ENCODE measurements around the gene IFFO2.
A peak's percentile ranks its signal among the peaks of the same experiment; 100 is the strongest.

Gene IFFO2

DNA sequence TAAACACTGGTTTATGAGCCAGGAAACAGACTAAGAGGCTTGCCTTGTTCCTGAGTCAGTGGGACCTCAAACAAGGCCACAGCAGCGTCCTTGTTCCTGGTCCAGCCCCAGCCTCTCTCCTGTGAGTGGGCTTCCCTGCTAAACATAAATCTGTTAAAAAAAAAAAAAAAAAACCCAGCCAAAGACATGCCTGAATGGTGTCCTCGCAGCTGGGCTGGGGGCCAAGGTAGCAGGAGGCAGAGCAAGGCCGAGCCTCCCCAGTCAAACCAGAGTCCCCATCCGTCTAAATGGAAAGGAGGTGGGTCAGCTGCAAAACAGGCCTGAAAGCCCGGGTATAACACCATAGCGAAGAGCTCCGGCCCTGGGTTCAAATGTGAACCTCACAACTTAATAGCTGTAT is 18.1 kb upstream of the IFFO2 start:
- TF ChIP-seq, protein P1, sequence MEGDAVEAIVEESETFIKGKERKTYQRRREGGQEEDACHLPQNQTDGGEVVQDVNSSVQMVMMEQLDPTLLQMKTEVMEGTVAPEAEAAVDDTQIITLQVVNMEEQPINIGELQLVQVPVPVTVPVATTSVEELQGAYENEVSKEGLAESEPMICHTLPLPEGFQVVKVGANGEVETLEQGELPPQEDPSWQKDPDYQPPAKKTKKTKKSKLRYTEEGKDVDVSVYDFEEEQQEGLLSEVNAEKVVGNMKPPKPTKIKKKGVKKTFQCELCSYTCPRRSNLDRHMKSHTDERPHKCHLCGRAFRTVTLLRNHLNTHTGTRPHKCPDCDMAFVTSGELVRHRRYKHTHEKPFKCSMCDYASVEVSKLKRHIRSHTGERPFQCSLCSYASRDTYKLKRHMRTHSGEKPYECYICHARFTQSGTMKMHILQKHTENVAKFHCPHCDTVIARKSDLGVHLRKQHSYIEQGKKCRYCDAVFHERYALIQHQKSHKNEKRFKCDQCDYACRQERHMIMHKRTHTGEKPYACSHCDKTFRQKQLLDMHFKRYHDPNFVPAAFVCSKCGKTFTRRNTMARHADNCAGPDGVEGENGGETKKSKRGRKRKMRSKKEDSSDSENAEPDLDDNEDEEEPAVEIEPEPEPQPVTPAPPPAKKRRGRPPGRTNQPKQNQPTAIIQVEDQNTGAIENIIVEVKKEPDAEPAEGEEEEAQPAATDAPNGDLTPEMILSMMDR (IDR thresholded peaks at IDR 0.05; ENCODE audit: control insufficient read depth, insufficient read depth, low read depth, low read length, missing control alignments), result no peak
- H3K4me3 ChIP-seq (ENCODE audit: control insufficient read depth, low read depth, low read length), result no peak overlapping the region
- DNase-seq (ENCODE audit: low read depth), result no peak

DNA sequence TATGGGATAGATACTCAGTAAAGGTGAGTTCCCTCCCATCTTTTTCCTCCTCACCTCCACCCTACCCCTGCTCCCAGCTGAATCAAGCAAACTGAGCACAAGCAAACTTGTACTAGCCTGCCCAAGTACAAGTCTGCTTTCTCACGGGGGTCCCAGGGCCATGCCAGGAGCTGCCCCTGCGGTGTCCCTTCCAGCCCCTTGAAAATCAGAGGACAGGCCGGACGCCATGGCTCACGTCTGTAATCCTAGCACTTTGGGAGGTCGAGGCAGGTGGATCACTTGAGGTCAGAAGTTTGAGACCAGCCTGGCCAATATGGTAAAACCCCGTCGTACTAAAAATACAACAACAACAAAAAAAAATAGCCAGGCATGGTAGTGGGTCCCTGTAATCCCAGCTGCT is 17.5 kb upstream of the IFFO2 start:
- H3K4me3 ChIP-seq (ENCODE audit: control insufficient read depth, low read depth, low read length), result no peak overlapping the region
- TF ChIP-seq, protein P1 (IDR thresholded peaks at IDR 0.05; ENCODE audit: control insufficient read depth, insufficient read depth, low read depth, low read length, missing control alignments), result no peak
- no peak for DNase-seq (ENCODE audit: low read depth)

DNA sequence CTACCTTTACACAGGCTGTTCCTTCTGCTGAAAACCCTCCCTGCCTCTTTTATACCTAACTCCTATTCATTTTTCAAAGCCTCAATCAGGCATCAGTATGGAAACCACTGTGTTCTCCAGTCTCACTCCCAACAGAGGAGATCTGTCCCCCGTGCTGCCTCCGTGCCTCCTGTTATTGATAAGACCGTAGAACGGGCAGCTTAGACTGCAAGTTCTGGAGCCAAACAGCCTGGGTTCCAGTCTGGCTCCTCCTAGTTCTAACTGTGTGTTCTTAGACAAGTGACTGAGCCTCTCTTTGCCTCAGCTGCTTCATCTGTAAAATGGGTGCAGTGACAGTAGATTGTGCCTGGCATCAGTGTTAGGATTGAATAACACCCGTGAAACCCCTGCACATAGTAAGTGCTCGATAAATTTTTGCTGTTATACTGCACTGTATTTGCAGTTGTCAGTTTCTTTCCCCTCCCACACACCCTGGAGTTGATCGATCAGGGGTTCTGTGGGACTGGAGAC is 17.0 kb upstream of the IFFO2 start:
- no peak for DNase-seq (ENCODE audit: low read depth)
- TF ChIP-seq, protein P1 (IDR thresholded peaks at IDR 0.05; ENCODE audit: control insufficient read depth, insufficient read depth, low read depth, low read length, missing control alignments), result no peak
- H3K4me3 ChIP-seq (ENCODE audit: control insufficient read depth, low read depth, low read length), result no peak overlapping the region

DNA sequence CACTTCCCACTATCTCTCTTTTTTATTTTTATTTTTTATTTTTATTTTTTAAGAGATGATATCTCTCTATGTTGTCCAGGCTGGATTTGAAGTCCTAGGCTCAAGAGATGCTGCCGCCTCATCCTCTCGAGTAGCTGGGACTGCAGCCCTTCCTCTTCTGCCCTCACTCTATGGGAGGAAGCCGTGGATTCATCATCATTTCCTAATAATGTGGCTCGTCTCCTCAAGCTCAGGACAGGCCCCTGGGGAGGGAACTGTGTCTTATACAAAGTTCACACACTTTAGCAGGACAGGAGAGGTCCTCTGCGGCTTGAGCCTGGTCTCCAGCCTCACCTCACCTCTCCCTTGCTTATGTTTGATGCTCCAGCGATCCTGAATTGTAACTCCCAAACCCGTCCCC is 16.5 kb upstream of the IFFO2 start:
- TF ChIP-seq, protein P1 (IDR thresholded peaks at IDR 0.05; ENCODE audit: control insufficient read depth, insufficient read depth, low read depth, low read length, missing control alignments), result no peak
- no peak overlapping the region for H3K4me3 ChIP-seq (ENCODE audit: control insufficient read depth, low read depth, low read length)
- DNase-seq (ENCODE audit: low read depth), result no peak

DNA sequence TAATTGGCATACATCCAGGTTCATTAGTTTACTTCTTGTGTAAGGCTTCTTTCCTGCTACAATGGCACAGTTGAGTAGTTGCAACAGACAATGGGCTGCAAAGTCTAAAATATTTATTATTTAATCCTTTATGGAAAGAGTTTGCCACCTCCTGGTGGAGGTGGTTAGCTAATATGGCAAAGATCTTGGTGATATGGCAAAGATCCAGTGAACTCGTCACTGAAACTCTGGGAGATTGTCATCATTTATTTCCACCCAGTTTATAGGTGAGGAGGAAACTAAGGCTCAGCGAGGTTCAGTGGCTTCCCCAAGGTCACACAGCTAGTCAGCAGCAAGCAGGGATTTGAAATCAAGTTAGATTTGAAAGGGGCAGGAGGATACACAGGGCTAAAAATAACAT is 16.1 kb upstream of the IFFO2 start:
- TF ChIP-seq, protein P1 (IDR thresholded peaks at IDR 0.05; ENCODE audit: control insufficient read depth, insufficient read depth, low read depth, low read length, missing control alignments), result peak; percentile 30
- DNase-seq (ENCODE audit: low read depth), result no peak
- H3K4me3 ChIP-seq (ENCODE audit: control insufficient read depth, low read depth, low read length), result no peak overlapping the region

DNA sequence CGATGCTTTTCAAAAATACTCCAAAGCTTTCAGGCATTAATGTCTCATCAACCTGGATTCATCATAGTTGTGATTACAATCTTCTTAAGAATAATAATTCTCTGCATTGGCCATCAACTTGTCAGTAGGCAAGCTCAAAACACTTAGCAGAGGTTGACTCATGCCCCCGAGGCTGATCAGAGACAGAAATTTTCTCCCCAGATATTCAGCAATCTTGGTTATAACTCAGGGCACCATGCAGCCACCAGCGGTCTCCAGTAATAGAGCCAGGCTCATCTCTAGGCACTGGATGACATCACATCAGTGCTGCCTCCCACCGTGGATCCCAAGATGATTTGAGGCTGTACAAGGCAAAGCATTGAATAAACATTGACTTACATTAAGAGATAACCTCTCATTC is 14.3 kb upstream of the IFFO2 start:
- DNase-seq (ENCODE audit: low read depth), result no peak
- TF ChIP-seq, protein P1 (IDR thresholded peaks at IDR 0.05; ENCODE audit: control insufficient read depth, insufficient read depth, low read depth, low read length, missing control alignments), result no peak
- no peak overlapping the region for H3K4me3 ChIP-seq (ENCODE audit: control insufficient read depth, low read depth, low read length)

DNA sequence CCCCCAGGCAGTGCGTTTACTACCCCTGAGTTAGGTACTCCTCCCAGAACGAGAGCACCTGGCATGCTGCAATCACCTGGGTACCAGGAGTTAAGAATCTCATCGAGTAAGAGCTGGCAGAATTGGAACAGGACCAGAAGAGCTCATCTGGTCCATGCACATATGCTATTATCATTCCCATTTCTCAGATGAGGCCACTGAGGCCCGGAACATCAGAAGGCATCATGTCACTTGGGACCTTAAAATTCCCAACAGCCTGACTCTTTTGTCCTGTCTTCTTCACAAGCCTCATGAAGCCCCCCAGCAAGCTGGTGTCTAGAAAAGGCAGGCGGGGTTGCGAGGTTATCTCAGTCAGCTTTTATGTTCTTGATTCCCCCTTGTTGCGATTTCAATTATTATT is 13.9 kb upstream of the IFFO2 start:
- DNase-seq (ENCODE audit: low read depth), result no peak
- TF ChIP-seq, protein P1 (IDR thresholded peaks at IDR 0.05; ENCODE audit: control insufficient read depth, insufficient read depth, low read depth, low read length, missing control alignments), result no peak
- no peak overlapping the region for H3K4me3 ChIP-seq (ENCODE audit: control insufficient read depth, low read depth, low read length)
